Tibial artery (tissue), 4 donors: ENCODE data around the gene MED1.
"Not testable (repeated sequence)": the region's sequence is repeated elsewhere in the genome, so short reads cannot be mapped to it uniquely, and the experiment has no call there.

Experiments
- DNase-seq, 2 donors: peaks; one replicate each; pipeline ENCODE4 v3.0.0-alpha.2; 2019
- H3K27ac ChIP-seq, 2 donors: fragments of 200-600 bp; sonication (generic) in 1 of 2; 1 replicate in 1 of 2; 2 replicates in 1 of 2; pipeline ENCODE4 v1.5.1; 2018 to 2019; ENCODE audit warnings: mild to moderate bottlenecking in 1 of 2
- H3K27me3 ChIP-seq, 2 donors: fragments of 200-600 bp; sonication (generic) in 1 of 2; one replicate each; pipeline versions ENCODE4 v1.5.1 to v1.6.0; 2016 to 2019
- H3K36me3 ChIP-seq, 3 donors: fragments of 200-600 bp; sonication (generic) in 2 of 3; one replicate each; pipeline ENCODE4 v1.5.1; 2016 to 2019; ENCODE audit warnings: mild to moderate bottlenecking in 2 of 3
- H3K4me1 ChIP-seq, 4 donors: fragments of 200-600 bp; sonication (generic) in 2 of 4; 1 replicate in 3 of 4; 2 replicates in 1 of 4; pipeline ENCODE4 v1.5.1; 2016 to 2019
- H3K4me3 ChIP-seq, 2 donors: fragments of 200-600 bp; sonication (generic) in 1 of 2; 1 replicate in 1 of 2; 2 replicates in 1 of 2; pipeline ENCODE4 v1.5.1; 2018 to 2019; ENCODE audit warnings: mild to moderate bottlenecking in 2 of 2
- H3K9me3 ChIP-seq, 3 donors: fragments of 200-600 bp; sonication (generic) in 1 of 3; one replicate each; pipeline ENCODE4 v1.5.1; 2016 to 2019
- intact Hi-C: fragments of 100-400 bp; cut with DNase I; formaldehyde crosslinking; loops from one replicate; pipeline ENCODE4 v1.15.0; 2023; ENCODE audit warnings: low total_unique reads
- TF ChIP-seq, protein P1 (sequence below), 2 experiments: fragments of 200-600 bp in 1 of 2; fragments of 450-650 bp in 1 of 2; IDR thresholded peaks; one replicate each; pipeline ENCODE4 v1.5.1; 2017 to 2019; ENCODE audit warnings: antibody characterized with exemption in 2 of 2, mild to moderate bottlenecking in 1 of 2, moderate library complexity in 1 of 2

Gene MED1, protein sequence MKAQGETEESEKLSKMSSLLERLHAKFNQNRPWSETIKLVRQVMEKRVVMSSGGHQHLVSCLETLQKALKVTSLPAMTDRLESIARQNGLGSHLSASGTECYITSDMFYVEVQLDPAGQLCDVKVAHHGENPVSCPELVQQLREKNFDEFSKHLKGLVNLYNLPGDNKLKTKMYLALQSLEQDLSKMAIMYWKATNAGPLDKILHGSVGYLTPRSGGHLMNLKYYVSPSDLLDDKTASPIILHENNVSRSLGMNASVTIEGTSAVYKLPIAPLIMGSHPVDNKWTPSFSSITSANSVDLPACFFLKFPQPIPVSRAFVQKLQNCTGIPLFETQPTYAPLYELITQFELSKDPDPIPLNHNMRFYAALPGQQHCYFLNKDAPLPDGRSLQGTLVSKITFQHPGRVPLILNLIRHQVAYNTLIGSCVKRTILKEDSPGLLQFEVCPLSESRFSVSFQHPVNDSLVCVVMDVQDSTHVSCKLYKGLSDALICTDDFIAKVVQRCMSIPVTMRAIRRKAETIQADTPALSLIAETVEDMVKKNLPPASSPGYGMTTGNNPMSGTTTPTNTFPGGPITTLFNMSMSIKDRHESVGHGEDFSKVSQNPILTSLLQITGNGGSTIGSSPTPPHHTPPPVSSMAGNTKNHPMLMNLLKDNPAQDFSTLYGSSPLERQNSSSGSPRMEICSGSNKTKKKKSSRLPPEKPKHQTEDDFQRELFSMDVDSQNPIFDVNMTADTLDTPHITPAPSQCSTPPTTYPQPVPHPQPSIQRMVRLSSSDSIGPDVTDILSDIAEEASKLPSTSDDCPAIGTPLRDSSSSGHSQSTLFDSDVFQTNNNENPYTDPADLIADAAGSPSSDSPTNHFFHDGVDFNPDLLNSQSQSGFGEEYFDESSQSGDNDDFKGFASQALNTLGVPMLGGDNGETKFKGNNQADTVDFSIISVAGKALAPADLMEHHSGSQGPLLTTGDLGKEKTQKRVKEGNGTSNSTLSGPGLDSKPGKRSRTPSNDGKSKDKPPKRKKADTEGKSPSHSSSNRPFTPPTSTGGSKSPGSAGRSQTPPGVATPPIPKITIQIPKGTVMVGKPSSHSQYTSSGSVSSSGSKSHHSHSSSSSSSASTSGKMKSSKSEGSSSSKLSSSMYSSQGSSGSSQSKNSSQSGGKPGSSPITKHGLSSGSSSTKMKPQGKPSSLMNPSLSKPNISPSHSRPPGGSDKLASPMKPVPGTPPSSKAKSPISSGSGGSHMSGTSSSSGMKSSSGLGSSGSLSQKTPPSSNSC (N-terminal part only)

GRCh38 chr17:39450847-39451581 is at the start of gene MED1:
TSS of gene MED1 (minus strand) at chr17:39451263. CDS start at chr17:39451062, 201 bp downstream.
- intact Hi-C loops, result loop anchor here (10.0 kb wide), 1 partner anchor 46 kb away; the partner anchor contains the start of gene FBXL20
- no peaks in the 10 kb centered on the region for H3K9me3 ChIP-seq
- peak within 1 kb of the TSS; percentile 88 to 91 for H3K27ac ChIP-seq
- H3K4me1 ChIP-seq, result peaks cover 0 to 29% (median 14%) of the 10 kb centered on the region in 4 donors
- H3K27me3 ChIP-seq, result no peaks in the 10 kb centered on the region
- H3K36me3 ChIP-seq, result peaks cover 4 to 24% (median 6%) of the 10 kb centered on the region in 3 donors
- H3K4me3 ChIP-seq, result peak within 1 kb of the TSS; percentile 73 to 88
- TF ChIP-seq, protein P1, sequence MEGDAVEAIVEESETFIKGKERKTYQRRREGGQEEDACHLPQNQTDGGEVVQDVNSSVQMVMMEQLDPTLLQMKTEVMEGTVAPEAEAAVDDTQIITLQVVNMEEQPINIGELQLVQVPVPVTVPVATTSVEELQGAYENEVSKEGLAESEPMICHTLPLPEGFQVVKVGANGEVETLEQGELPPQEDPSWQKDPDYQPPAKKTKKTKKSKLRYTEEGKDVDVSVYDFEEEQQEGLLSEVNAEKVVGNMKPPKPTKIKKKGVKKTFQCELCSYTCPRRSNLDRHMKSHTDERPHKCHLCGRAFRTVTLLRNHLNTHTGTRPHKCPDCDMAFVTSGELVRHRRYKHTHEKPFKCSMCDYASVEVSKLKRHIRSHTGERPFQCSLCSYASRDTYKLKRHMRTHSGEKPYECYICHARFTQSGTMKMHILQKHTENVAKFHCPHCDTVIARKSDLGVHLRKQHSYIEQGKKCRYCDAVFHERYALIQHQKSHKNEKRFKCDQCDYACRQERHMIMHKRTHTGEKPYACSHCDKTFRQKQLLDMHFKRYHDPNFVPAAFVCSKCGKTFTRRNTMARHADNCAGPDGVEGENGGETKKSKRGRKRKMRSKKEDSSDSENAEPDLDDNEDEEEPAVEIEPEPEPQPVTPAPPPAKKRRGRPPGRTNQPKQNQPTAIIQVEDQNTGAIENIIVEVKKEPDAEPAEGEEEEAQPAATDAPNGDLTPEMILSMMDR (IDR thresholded peaks at IDR 0.05), result no peak
- peak; percentile 93 to 96 for DNase-seq

DNA sequence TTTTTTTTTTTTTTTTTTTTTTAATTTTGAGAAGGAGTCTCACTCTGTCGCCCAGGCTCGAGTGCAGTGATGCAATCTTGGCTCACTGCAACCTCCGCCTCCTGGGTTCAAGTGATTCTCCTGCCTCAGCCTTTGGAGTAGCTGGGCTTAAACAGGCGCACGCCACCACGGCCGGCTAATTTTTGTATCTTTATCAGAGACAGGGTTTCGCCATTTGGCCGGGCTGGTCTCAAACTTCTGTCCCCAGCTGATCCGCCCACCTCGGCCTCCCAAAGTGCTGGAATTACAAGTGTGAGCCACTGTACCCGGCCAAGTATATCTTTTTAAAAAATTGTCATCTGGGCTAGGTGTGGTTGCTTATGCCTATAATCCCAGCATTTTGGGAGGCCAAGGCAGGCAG is 45.9 kb upstream of the MED1 start:
- H3K4me1 ChIP-seq, DNase-seq, H3K9me3 ChIP-seq, intact Hi-C loops, H3K4me3 ChIP-seq, H3K27me3 ChIP-seq, H3K27ac ChIP-seq: not testable (repeated sequence)
- peaks cover 67 to 96% (median 91%) of the 10 kb centered on the region in 3 donors for H3K36me3 ChIP-seq

DNA sequence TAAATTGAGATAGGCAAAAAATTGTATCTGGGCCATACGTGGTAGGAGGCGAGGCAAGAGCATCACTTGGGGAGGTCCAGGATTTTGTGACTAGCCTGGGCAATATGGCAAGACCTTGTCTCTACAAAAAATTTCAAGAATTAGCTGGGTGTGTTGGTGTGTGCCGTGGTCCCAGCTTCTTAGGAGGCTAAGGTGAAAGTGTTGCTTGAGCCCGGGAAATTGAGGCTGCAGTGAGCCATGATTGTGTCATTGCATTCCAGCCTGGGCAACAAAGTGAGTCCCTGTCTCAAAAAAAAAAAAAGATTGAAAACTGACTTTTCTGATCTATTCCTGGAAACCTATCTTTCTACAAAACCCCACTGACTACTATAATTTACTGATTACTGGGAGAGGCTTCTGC is 36.9 kb upstream of the MED1 start:
- intact Hi-C loops, result no loop called here
- H3K27ac ChIP-seq, result no peak overlapping the region
- no peak overlapping the region for H3K4me3 ChIP-seq
- H3K36me3 ChIP-seq, result peaks cover 26 to 39% (median 29%) of the 10 kb centered on the region in 3 donors
- DNase-seq, result peak in 1 of 2 donors; percentile 23
- H3K4me1 ChIP-seq, result peaks cover 0 to 15% (median 6%) of the 10 kb centered on the region in 4 donors
- no peaks in the 10 kb centered on the region for H3K9me3 ChIP-seq
- no peaks in the 10 kb centered on the region for H3K27me3 ChIP-seq
- TF ChIP-seq, protein P1 (IDR thresholded peaks at IDR 0.05), result no peak

DNA sequence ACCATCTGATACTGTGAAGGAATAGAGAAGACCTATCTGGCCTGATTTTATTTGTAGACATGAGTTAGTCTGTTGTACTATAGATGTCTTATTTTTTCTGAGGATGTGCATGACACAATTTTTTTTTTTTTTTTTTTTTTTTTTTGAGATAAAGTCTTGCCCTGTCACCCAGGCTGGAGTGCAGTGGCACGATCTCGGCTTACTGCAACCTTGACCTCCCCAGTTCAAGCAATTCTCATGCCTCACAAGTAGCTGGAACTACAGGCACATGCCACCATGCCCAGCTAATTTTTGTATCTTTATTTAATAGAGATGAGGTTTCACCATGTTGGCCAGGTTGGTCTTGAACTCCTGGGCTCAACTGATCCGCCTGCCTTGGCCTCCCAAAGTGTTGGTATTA is 36.4 kb upstream of the MED1 start:
- H3K27me3 ChIP-seq, intact Hi-C loops: not testable (repeated sequence)
- H3K36me3 ChIP-seq, result peaks cover 21 to 34% (median 25%) of the 10 kb centered on the region in 3 donors

DNA sequence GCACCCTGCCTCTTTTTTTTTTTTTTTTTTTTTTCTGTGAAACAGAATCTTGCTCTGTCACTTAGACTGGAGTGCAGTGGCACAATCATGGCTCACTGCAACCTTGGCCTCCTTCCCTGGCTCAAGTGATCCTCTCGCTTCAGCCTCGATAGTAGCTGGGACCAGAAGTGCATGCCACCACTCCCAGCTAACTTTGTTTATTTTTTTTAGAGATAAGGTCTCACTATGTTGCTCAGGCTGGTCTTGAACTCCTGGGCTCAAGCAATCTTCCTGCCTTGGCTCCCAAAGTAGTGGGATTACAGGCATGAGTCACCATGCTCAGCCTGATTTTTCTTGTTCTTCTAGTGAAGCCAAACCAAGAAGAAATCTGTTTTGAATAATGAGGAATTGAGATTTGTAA is 35.2 kb upstream of the MED1 start:
- DNase-seq, result peak in 1 of 2 donors; percentile 67

More for the DNA sequence above, 36.4 kb upstream of the MED1 start:
- H3K4me3 ChIP-seq, DNase-seq, H3K9me3 ChIP-seq, H3K27ac ChIP-seq: not testable (repeated sequence)
- peaks cover 0 to 15% (median 6%) of the 10 kb centered on the region in 4 donors for H3K4me1 ChIP-seq

More for the DNA sequence above, 35.2 kb upstream of the MED1 start:
- Histone ChIP-seq H3K4me1 (peaks cover 0 to 15% (median 6%) of the 10 kb centered on the region in 4 donors), H3K27me3 (no peaks in the 10 kb centered on the region), H3K27ac (no peak overlapping the region), H3K4me3 (no peak overlapping the region), H3K9me3 (no peaks in the 10 kb centered on the region), H3K36me3 (peaks cover 9 to 30% (median 12%) of the 10 kb centered on the region in 3 donors)
- intact Hi-C loops, result no loop called here
- TF ChIP-seq, protein P1 (IDR thresholded peaks at IDR 0.05), result no peak
